ENCODE measurements around the gene LHX2. TPM values are rescaled to one million over a fixed set of nuclear protein-coding genes. Genes with fewer than 3 reads are reported as not detected.

The LHX2 gene
- total and polyA plus RNA-seq, 2 of the 13 experiments (the other 11 are each of a cell fraction or from before 2014, with no cell fraction given): not detected

DNA sequence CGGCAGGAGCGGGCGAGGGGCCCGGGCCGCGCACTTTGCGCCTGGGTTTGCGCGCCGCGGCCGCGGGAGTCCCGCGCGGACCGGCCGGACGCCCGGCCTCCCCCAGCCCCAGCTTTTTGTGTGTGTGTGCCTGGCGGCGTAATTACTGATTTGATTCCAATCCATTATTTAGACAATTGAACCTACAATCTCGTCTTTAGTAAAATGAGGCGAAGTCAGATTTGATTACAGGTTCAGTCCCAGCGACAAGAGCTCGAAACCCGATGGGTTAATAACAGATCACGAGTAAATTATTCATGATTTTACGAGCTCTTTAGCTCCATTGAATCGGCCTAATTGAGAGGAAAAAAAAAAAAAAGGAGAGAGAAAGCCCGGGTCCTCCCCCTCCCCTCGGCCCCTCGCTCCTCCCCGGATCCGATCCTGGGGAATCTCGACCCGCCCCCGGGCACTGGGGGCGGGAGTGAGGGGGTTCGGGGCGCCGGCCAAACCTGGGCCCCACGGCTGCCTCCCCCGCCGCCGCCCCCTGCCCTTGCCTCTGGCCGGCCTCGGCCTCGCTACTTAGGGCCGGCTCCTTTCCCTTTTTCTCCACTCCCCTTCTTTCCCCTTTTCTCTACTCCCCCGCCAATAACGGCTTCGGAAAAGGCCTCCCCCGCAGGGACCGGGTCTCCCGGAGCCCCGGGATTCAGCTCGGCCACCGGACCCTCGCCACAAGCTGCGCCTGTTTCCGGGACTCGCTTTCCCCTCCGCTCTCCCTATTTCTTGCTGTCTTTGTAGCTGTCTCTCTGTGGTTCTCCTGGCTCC, 6.6 kb downstream of the LHX2 start:
- POLR2A ChIA-PET: no interaction called here
- no peak for FAIRE-seq
- H3K27ac ChIP-seq (ENCODE audit: extremely low read length, insufficient read depth, low read length): no peak overlapping the region

More for the DNA sequence above, 6.6 kb downstream of the LHX2 start:
- ATAC-seq: no peak
- no peak for DNase-seq (ENCODE audit: low spot score)
- in situ Hi-C loops (cut with HindIII; ENCODE audit: extremely low pct_ligation_motif_present, low pct_unique_long_range_greater_than_20kb) (no loop called here), intact Hi-C loops (cut with micrococcal nuclease; ENCODE audit: unreplicated experiment) (no loop called here)
- peak overlapping the region; percentile 38 to 61 (median 39); a peak in 5 of 6 replicates for H3K4me3 ChIP-seq (replicated peaks in 1 of 3; ENCODE audit: insufficient read depth in 1 of 3, low read depth in 2 of 3, low read length in 3 of 3)
- no peaks in the 10 kb centered on the region for H3K36me3 ChIP-seq (replicated peaks in 1 of 2; ENCODE audit: control insufficient read depth in 1 of 2, insufficient read depth in 2 of 2, low read length in 2 of 2)
- peaks cover 36 to 97% of the 10 kb centered on the region in 2 experiments for H3K27me3 ChIP-seq (ENCODE audit: control insufficient read depth in 1 of 2, insufficient read depth in 2 of 2, low read length in 2 of 2)
- H3K4me1 ChIP-seq (ENCODE audit: insufficient read depth, low read length): peaks cover 35% of the 10 kb centered on the region
- CTCF ChIA-PET (ENCODE audit: low intra/inter-chr PET ratio, low total read pairs): no interaction called here
- 8% methylated on average over 40 of the region's 64 CpGs for WGBS (ENCODE audit: low lambda C conversion rate)
- H3K9ac ChIP-seq (ENCODE audit: insufficient read depth, low read depth, low read length): no peak overlapping the region
- BruUV-seq (replicated peaks): no TSS peak
- no peak overlapping the region for H2AFZ ChIP-seq (ENCODE audit: low read length)
- H3K79me2 ChIP-seq (ENCODE audit: insufficient read depth, low read length): no peaks in the 10 kb centered on the region
- peak; percentile 64 for TF ChIP-seq HNRNPK (IDR thresholded peaks at IDR 0.05; ENCODE audit: low read depth, low read length, poor library complexity, severe bottlenecking)
- TF ChIP-seq, protein P1, sequence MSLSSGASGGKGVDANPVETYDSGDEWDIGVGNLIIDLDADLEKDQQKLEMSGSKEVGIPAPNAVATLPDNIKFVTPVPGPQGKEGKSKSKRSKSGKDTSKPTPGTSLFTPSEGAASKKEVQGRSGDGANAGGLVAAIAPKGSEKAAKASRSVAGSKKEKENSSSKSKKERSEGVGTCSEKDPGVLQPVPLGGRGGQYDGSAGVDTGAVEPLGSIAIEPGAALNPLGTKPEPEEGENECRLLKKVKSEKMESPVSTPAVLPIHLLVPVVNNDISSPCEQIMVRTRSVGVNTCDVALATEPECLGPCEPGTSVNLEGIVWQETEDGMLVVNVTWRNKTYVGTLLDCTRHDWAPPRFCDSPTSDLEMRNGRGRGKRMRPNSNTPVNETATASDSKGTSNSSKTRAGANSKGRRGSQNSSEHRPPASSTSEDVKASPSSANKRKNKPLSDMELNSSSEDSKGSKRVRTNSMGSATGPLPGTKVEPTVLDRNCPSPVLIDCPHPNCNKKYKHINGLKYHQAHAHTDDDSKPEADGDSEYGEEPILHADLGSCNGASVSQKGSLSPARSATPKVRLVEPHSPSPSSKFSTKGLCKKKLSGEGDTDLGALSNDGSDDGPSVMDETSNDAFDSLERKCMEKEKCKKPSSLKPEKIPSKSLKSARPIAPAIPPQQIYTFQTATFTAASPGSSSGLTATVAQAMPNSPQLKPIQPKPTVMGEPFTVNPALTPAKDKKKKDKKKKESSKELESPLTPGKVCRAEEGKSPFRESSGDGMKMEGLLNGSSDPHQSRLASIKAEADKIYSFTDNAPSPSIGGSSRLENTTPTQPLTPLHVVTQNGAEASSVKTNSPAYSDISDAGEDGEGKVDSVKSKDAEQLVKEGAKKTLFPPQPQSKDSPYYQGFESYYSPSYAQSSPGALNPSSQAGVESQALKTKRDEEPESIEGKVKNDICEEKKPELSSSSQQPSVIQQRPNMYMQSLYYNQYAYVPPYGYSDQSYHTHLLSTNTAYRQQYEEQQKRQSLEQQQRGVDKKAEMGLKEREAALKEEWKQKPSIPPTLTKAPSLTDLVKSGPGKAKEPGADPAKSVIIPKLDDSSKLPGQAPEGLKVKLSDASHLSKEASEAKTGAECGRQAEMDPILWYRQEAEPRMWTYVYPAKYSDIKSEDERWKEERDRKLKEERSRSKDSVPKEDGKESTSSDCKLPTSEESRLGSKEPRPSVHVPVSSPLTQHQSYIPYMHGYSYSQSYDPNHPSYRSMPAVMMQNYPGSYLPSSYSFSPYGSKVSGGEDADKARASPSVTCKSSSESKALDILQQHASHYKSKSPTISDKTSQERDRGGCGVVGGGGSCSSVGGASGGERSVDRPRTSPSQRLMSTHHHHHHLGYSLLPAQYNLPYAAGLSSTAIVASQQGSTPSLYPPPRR (CRISPR knock-in tag; IDR thresholded peaks at IDR 0.05; ENCODE audit: borderline replicate concordance): no peak
- TF ChIP-seq HNRNPLL (IDR thresholded peaks at IDR 0.05; ENCODE audit: low read depth, low read length, poor library complexity, severe bottlenecking): peak; percentile 89
- TF ChIP-seq EZH2 (conservative IDR thresholded peaks at IDR 0.05; ENCODE audit: low read depth, low read length): no peak
- TF ChIP-seq, protein P2, sequence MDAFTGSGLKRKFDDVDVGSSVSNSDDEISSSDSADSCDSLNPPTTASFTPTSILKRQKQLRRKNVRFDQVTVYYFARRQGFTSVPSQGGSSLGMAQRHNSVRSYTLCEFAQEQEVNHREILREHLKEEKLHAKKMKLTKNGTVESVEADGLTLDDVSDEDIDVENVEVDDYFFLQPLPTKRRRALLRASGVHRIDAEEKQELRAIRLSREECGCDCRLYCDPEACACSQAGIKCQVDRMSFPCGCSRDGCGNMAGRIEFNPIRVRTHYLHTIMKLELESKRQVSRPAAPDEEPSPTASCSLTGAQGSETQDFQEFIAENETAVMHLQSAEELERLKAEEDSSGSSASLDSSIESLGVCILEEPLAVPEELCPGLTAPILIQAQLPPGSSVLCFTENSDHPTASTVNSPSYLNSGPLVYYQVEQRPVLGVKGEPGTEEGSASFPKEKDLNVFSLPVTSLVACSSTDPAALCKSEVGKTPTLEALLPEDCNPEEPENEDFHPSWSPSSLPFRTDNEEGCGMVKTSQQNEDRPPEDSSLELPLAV (CRISPR knock-in tag; conservative IDR thresholded peaks at IDR 0.05; ENCODE audit: low read depth): no peak
- TF ChIP-seq CENPX (CRISPR knock-in tag; IDR thresholded peaks at IDR 0.05): no peak
- H3K4me2 ChIP-seq (ENCODE audit: low read depth, low read length): peak overlapping the region; percentile 59
- H4K20me1 ChIP-seq (ENCODE audit: insufficient read depth, low read length): peaks cover 10% of the 10 kb centered on the region; the same call in 1 of the 2 replicates
- no peaks in the 10 kb centered on the region for H3K9me3 ChIP-seq (ENCODE audit: low read length)

Data from HepG2 (cell line).